Tibial nerve (tissue), 4 donors: ENCODE measurements around the gene CHRDL2.

Experiments
- CTCF ChIP-seq, 5 experiments: fragments of 200-600 bp in 3 of 5; fragments of 450-650 bp in 2 of 5; sonication (generic) in 3 of 5; IDR thresholded peaks; one replicate each; pipeline ENCODE4 v1.5.1; 2016 to 2019; ENCODE audit warnings: antibody characterized with exemption in 5 of 5, mild to moderate bottlenecking in 3 of 5, moderate library complexity in 2 of 5
- EP300 ChIP-seq, 2 donors: sonication (generic); formaldehyde crosslinking; IDR thresholded peaks; one replicate each; pipeline ENCODE4 v1.6.1; 2017; ENCODE audit warnings: antibody characterized with exemption in 2 of 2, mild to moderate bottlenecking in 1 of 2
- POLR2A ChIP-seq, 2 donors: fragments of 450-650 bp; IDR thresholded peaks; one replicate each; pipeline ENCODE4 v1.6.1; 2017; ENCODE audit warnings: antibody characterized with exemption in 2 of 2, mild to moderate bottlenecking in 2 of 2, moderate library complexity in 2 of 2

- TF ChIP-seq CTCF (IDR thresholded peaks at IDR 0.05) (no peak), EP300 (IDR thresholded peaks at IDR 0.05) (no peak), POLR2A (IDR thresholded peaks at IDR 0.05) (no peak)
Measured at GRCh38 chr11:74691755-74692154, 39.5 kb downstream of the CHRDL2 start.
